Measurements from ENCODE around the gene ATP11C. TPM values are rescaled to one million over a fixed set of nuclear protein-coding genes. Genes with fewer than 3 reads are reported as not detected.

Gene ATP11C
- total and polyA plus RNA-seq, 2 experiments from 2014 or later, result 8.5 to 22.3 TPM

- no peak for DNase-seq (ENCODE audit: low spot score)
- H3K4me3 ChIP-seq, result no peak overlapping the region
- H3K27me3 ChIP-seq, result no peaks in the 10 kb centered on the region
- H3K27ac ChIP-seq, result no peak overlapping the region
- no peaks in the 10 kb centered on the region for H3K36me3 ChIP-seq (replicated peaks; ENCODE audit: insufficient read depth, low read depth)
- H3K4me1 ChIP-seq (ENCODE audit: insufficient read depth), result no peaks in the 10 kb centered on the region
- WGBS (ENCODE audit: low lambda C conversion rate, missing lambda C conversion rate), result 58% methylated on average over 2 of the region's 2 CpGs
- H3K4me2 ChIP-seq, result no peak overlapping the region
- no peaks in the 10 kb centered on the region for H3K79me2 ChIP-seq
- no peaks in the 10 kb centered on the region for H4K20me1 ChIP-seq (ENCODE audit: insufficient read depth, poor library complexity, severe bottlenecking)
- TF ChIP-seq EZH2phosphoT487 (IDR thresholded peaks at IDR 0.05; ENCODE audit: low read depth, severe bottlenecking, unreplicated experiment) (no peak), EZH2 (IDR thresholded peaks at IDR 0.05; ENCODE audit: borderline replicate concordance) (no peak), CTCF (IDR thresholded peaks at IDR 0.05; ENCODE audit: poor library complexity) (no peak)
- no peaks in the 10 kb centered on the region for H3K9me3 ChIP-seq (ENCODE audit: low read depth)
- no peak overlapping the region for H2AFZ ChIP-seq
- no peaks in the 10 kb centered on the region for H3K9me2 ChIP-seq (replicated peaks; ENCODE audit: insufficient read depth)
These were observed 208.2 kb downstream of the ATP11C start for GRCh38 chrX:139724626-139725025.

- H3K27me3 ChIP-seq, result no peaks in the 10 kb centered on the region
- no peak for TF ChIP-seq EZH2phosphoT487 (IDR thresholded peaks at IDR 0.05; ENCODE audit: low read depth, severe bottlenecking, unreplicated experiment)
- TF ChIP-seq EZH2 (IDR thresholded peaks at IDR 0.05; ENCODE audit: borderline replicate concordance), result no peak
- no peak for TF ChIP-seq CTCF (IDR thresholded peaks at IDR 0.05; ENCODE audit: poor library complexity)
- DNase-seq (ENCODE audit: low spot score), result no peak
These were observed 211.9 kb downstream of the ATP11C start for GRCh38 chrX:139720979-139721378.

GRCh38 chrX:139720136-139720535 is 212.7 kb downstream of the ATP11C start:
- H3K36me3 ChIP-seq (replicated peaks; ENCODE audit: insufficient read depth, low read depth), result no peaks in the 10 kb centered on the region
- no peaks in the 10 kb centered on the region for H3K27me3 ChIP-seq
- no peaks in the 10 kb centered on the region for H3K9me2 ChIP-seq (replicated peaks; ENCODE audit: insufficient read depth)
- no peak overlapping the region for H3K4me2 ChIP-seq
- H2AFZ ChIP-seq, result no peak overlapping the region
- 42% methylated on average over 5 of the region's 5 CpGs for WGBS (ENCODE audit: low lambda C conversion rate, missing lambda C conversion rate)
- no peaks in the 10 kb centered on the region for H3K79me2 ChIP-seq
- H3K4me3 ChIP-seq, result no peak overlapping the region
- no peak overlapping the region for H3K27ac ChIP-seq
- H4K20me1 ChIP-seq (ENCODE audit: insufficient read depth, poor library complexity, severe bottlenecking), result no peaks in the 10 kb centered on the region
- TF ChIP-seq CTCF (IDR thresholded peaks at IDR 0.05; ENCODE audit: poor library complexity) (no peak), EZH2 (IDR thresholded peaks at IDR 0.05; ENCODE audit: borderline replicate concordance) (no peak), EZH2phosphoT487 (IDR thresholded peaks at IDR 0.05; ENCODE audit: low read depth, severe bottlenecking, unreplicated experiment) (no peak)
- H3K4me1 ChIP-seq (ENCODE audit: insufficient read depth), result no peaks in the 10 kb centered on the region
- DNase-seq (ENCODE audit: low spot score), result no peak
- H3K9me3 ChIP-seq (ENCODE audit: low read depth), result no peaks in the 10 kb centered on the region

More at GRCh38 chrX:139720979-139721378, 211.9 kb downstream of the ATP11C start:
- WGBS (ENCODE audit: low lambda C conversion rate, missing lambda C conversion rate), result 87% methylated on average over 6 of the region's 6 CpGs
- Histone ChIP-seq H3K9me2 (replicated peaks; ENCODE audit: insufficient read depth) (no peaks in the 10 kb centered on the region), H3K4me3 (no peak overlapping the region), H4K20me1 (ENCODE audit: insufficient read depth, poor library complexity, severe bottlenecking) (no peaks in the 10 kb centered on the region), H3K79me2 (no peaks in the 10 kb centered on the region), H3K4me1 (ENCODE audit: insufficient read depth) (no peaks in the 10 kb centered on the region), H3K36me3 (replicated peaks; ENCODE audit: insufficient read depth, low read depth) (no peaks in the 10 kb centered on the region), H3K9me3 (ENCODE audit: low read depth) (no peaks in the 10 kb centered on the region), H3K27ac (no peak overlapping the region), H3K4me2 (no peak overlapping the region), H2AFZ (no peak overlapping the region)

- H3K4me3 ChIP-seq, result no peak within 1 kb of the TSS
- no peak within 1 kb of the TSS for H3K27ac ChIP-seq
- WGBS (ENCODE audit: low lambda C conversion rate, missing lambda C conversion rate), result 75% methylated on average over 4 of the region's 4 CpGs
- H2AFZ ChIP-seq, result no peak within 1 kb of the TSS
- no peak for DNase-seq (ENCODE audit: low spot score)
- no peak within 1 kb of the TSS for H3K4me2 ChIP-seq
- no peaks in the 10 kb centered on the region for H3K36me3 ChIP-seq (replicated peaks; ENCODE audit: insufficient read depth, low read depth)
- no peak for TF ChIP-seq CTCF (IDR thresholded peaks at IDR 0.05; ENCODE audit: poor library complexity)
- no peak for TF ChIP-seq EZH2phosphoT487 (IDR thresholded peaks at IDR 0.05; ENCODE audit: low read depth, severe bottlenecking, unreplicated experiment)
- TF ChIP-seq EZH2 (IDR thresholded peaks at IDR 0.05; ENCODE audit: borderline replicate concordance), result no peak
- no peaks in the 10 kb centered on the region for H4K20me1 ChIP-seq (ENCODE audit: insufficient read depth, poor library complexity, severe bottlenecking)
- no peaks in the 10 kb centered on the region for H3K27me3 ChIP-seq
- H3K4me1 ChIP-seq (ENCODE audit: insufficient read depth), result no peaks in the 10 kb centered on the region
- H3K9me3 ChIP-seq (ENCODE audit: low read depth), result peaks cover 3% of the 10 kb centered on the region
- H3K79me2 ChIP-seq, result no peaks in the 10 kb centered on the region
- H3K9me2 ChIP-seq (replicated peaks; ENCODE audit: insufficient read depth), result no peaks in the 10 kb centered on the region
These were observed 224.8 kb downstream of the ATP11C start, which contains the start of gene MCF2 for GRCh38 chrX:139708067-139708466. MCF2 (minus strand) TSS chrX:139708167; CDS start chrX:139651744, 56,423 bp downstream.

Data from hepatocyte (in vitro differentiated cells).